ENCODE data around the gene GDI1.

The GDI1 gene

DNA sequence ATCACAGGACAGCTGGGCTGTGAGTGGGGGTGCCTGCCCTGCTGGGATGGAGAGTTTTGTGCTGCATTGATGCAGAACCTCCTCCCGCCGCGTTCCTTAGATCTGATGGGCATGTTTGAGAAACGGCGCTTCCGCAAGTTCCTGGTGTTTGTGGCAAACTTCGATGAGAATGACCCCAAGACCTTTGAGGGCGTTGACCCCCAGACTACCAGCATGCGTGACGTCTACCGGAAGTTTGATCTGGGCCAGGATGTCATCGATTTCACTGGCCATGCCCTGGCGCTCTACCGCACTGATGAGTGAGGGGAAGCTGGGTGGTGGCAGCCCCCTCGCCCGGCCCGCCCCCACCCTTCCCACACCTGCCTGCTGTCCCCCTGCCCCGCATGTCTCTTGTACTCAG is 2.9 kb downstream of the GDI1 start:
- no peak for DNase-seq

GRCh38 chrX:154440623-154441357 is 3.8 kb downstream of the GDI1 start:
- no peak for DNase-seq

GRCh38 chrX:154441564-154441963 is 4.6 kb downstream of the GDI1 start:
- no peak for DNase-seq

DNA sequence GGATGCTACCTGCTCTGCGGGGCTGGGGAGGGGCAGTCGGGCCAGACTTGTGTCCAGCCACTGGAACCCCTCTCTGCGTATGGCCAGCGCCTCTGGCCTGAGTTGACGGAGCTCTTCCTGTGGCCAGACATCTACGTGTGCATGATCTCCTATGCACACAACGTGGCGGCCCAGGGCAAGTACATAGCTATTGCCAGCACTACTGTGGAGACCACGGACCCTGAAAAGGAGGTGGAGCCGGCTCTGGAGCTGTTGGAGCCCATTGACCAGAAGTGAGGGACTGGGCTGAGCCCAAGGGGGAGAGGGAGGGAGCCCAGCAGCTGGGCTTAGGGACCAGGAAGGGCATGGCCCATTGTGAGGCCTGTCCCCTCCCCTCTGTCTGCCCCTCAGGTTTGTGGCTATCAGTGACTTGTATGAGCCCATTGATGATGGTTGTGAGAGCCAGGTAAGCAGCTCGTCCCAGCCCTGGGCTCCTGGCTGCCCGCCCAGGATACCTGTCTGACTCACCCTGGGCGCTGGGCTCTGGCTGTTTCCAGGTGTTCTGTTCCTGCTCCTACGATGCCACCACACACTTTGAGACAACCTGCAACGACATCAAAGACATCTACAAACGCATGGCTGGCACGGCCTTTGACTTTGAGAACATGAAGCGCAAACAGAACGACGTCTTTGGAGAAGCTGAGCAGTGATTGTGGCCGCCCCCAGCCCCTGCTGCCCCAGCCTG is 5.2 kb downstream of the GDI1 start:
- DNase-seq, result no peak

DNA sequence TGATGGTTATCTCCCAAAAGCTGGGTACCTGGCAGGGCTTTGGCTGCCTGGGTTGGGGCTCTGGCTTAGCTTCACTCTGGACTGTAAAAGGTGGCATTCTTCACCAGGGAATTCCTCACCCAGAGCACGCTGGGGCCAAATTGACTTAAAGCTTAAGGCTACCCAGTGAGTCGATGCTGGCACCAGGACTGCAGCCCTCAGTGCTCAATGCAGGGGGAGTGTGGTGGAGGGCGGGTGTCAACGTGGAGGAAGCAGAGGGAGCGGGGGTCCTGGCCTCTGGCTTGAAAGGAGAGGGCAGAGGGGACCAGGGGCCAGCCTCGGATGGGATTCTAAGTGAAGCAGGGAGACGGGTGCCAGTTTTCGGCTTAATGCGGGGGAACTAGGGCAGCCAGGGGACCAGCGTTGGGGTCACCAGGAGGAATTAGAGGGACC is 6.5 kb downstream of the GDI1 start:
- DNase-seq, result no peak

DNA sequence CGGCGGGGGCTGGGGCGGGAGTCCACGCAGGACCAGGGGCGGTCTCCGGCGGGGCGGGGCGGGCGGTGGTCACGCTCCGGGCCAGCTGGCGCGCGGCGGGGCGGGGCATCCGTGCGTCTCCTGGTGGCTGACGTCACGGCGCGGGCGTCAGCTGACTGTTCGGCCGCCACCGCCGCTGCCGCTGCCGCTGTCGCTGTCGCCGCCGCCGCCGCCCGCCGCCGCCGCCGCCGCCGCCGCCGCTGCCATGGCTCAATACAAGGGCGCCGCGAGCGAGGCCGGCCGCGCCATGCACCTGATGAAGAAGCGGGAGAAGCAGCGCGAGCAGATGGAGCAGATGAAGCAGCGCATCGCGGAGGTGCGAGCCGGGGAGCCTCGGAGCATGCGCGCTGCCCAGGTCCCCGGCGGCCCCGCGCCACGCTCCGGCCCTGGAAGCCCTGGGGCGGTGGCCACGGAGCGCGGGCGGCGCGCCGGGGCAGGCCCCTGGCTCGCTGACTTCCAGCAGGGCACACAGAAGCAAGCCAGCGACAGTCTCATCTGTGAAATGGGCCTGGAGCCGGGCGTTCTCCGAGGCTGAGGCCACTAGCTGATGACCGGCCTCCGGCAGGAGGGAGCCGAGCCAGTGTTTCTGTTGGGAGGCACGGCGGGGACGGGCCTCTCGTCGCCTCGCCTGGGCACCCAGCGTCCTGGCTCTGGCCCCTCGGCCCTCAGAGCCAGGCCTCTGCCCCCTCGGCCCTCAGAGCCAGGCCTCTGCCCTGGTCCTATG is 7.2 kb downstream of the GDI1 start, which contains the start of gene FAM50A:
Gene FAM50A (plus strand): TSS at position 150 of the 763 bp plus-strand sequence. CDS start 95 bp downstream, at position 245.
- DNase-seq, result peak; percentile 36

DNA sequence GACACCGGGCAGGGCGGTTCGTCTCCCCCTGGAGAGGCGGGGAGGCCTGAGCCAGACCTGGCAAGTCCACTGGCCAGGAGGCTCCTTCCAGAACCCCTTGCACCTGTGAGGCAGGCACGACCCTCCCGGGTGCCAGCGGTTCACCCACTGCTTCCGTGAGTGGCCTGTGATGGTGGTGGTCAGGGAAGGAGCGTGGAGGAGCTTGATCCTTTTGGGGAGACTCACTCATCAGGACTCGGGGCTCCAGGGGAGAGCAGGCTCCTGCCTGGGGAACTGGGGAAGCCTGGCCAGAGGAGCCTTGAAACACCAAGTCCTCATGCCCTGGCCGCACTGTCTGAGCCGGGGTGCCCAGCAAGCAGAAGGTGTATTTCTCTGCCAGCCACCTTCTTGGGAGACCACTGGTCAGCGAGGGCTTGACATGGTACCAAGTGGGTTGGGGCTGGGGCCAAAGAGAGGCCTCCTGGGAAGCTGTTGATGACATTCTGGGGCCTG is 7.8 kb downstream of the GDI1 start:
- no peak for DNase-seq

DNA sequence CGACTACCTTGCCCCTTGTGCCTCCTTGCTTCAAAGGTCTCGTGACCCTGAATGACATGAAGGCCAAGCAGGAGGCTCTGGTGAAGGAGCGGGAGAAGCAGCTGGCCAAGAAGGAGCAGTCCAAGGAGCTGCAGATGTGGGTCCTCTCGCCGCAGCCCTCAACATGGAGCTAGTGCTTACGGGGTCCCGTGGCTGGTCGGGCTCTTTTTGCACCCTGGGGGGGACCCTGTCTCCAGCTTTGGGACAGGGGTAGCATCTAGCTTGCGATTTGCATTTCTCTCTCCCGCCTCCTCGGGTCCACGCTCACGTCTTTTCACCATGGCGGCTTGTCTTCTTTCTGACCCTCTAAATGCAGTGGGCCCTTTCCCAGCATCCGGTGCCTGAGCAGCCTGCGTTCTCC is 8.8 kb downstream of the GDI1 start:
- no peak for DNase-seq

DNA sequence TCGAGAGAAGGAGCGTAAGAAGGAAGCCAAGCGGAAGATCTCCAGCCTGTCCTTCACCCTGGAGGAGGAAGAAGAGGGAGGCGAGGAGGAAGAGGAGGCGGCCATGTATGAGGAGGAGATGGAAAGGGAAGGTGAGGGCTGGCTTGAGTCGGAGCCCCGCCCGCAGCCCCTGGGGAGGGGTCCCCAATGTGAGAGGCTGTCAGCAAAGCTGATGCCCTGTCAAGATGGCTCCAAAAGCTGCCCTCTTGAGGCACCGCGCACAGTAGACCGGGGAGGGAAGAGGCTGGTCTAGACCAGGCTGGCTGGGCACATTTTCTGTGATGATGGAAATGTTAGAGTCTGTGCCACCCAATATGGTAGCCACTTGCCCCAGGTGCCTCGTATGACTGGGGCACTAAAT is 9.5 kb downstream of the GDI1 start:
- DNase-seq, result no peak

DNA sequence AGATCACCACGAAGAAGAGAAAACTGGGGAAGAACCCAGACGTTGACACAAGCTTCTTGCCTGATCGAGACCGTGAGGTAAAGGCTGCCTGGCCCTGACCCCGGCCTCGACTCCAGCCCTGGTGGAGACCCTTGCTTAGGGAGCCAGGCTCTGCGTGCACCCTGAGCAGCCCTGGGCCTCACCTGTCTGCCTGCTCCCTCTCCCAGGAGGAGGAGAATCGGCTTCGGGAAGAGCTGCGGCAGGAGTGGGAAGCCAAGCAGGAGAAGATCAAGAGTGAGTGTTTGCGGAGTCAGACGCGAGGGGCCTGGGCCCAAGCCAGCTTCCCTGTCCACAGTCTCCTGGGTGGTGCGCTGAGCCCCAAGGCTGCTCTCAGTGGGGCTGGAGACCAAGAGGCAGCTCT is 11.5 kb downstream of the GDI1 start:
- no peak for DNase-seq

GRCh38 chrX:154449618-154450017 is 12.7 kb downstream of the GDI1 start:
- DNase-seq, result no peak

- no peak for DNase-seq
Observed at GRCh38 chrX:154450312-154450711, 13.4 kb downstream of the GDI1 start.

GRCh38 chrX:154452823-154453222 is 15.9 kb downstream of the GDI1 start:
- no peak for DNase-seq

DNA sequence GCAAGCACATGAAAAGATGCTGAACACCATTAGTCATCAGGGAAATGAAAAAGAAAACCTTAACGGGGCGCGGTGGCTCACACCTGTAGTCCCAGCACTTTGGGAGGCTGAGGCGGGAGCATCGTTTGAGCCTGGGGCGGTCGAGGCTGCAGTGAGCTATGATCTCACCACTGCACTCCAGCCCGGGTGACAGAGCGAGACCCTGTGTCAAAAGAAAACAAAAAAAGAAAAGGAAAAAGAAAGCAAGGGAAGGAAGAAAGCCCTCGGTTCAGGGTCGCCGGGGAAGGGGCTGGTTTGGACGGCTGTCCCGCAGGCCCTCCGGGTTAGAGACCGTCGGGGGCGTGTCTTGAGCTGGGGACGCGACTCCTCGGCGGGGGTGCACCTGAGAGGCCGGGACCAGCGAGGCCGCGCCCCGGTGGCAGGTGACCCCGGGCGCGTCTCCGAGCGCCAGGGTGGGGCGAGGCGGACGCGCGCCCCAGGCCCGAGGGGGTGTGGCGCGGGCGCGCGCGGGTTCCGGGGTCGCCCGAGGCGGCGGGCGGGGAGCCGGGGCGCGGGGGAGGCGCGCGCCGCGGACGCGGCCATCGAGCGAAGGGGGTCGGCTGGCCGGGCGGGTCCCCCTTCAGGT is 20.6 kb downstream of the GDI1 start:
- DNase-seq, result peak; percentile 17

DNA sequence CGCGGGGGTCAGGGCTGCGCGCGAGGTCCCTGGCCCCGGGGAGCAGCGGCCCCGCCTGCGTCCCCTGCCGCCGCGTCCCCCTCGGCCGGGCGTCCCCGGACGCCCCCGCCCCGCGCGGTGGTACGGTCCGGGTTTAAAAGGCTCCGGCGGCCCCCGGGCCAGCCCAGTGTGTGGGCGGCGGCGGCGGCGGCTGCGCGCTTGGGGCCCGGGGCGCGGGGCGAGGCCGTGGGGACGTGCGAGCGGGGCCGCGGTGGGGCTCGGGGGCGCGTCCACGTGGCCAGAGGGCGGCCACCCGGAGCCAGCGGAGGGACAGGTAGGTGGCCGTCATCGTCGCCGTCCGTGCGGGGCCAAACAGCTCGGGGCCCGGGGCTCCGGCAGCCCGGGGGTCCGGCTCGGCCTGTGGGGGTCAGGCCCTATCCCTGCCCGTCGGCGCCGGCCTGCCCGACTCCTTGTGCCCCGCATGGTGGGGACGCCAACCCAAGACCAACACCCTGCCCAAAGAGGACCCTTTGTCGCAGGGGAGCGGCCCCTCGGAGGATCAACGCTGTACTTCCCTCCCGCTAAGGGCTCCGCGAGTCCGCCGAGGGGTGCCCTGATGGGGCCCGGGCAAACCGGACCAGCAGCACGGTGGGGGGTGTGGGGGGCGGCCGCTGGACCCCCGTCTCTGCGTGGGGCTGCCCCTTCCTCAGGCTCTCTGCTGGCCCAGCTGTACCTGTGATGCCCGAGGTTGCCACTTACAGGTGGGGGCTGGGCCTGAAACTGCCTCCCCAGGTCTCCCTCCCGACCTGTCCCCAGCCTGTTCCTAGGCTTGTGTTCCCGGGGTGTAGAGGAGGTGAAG is 21.4 kb downstream of the GDI1 start, which contains the start of gene PLXNA3:
Gene PLXNA3 (plus strand): TSS at position 166 of the 838 bp plus-strand sequence. CDS start 1,903 bp downstream, outside the sequence.
- no peak for DNase-seq

- DNase-seq, result no peak
Observed at GRCh38 chrX:154458954-154459778, 22.2 kb downstream of the GDI1 start.

- DNase-seq, result no peak
Observed at GRCh38 chrX:154459832-154460231, 22.9 kb downstream of the GDI1 start.

GRCh38 chrX:154460326-154460725 is 23.4 kb downstream of the GDI1 start:
- no peak for DNase-seq

DNA sequence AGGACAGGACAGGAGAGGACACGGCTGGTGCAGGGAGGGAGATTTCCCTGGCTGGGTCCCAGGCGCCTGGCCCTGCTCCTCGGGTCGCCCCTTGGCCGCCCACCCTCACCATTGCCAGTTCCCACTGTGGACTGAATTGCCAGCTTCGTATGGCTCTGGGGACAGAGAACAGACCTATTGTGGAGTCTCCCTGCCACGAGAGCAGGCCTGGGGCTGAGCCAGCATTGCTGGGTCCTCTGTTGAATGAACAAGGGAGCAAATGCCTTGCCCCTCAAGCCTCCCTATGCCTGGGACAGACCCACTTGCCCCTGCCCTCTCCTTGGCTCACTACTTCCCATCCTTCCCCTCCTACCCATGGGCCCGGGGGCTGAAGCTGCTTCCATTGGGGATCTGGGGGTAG is 25.4 kb downstream of the GDI1 start:
- no peak for DNase-seq

- DNase-seq, result no peak
Observed at GRCh38 chrX:154463611-154464220, 26.8 kb downstream of the GDI1 start.

All from NCI-H2029 (cell line).